GM19043 (cell line): ENCODE data around the gene DMD.

ENCODE experiments used
- ATAC-seq: cut with Tn5 transposase; IDR thresholded peaks from one replicate; pipeline ENCODE4 v1.9.1; 2021; ENCODE audit warnings: low read depth; ENCODE audit not compliant: unreplicated experiment

The DMD gene

GRCh38 chrX:31227250-31227649, 1984.1 kb downstream of the DMD start:
- no peak for ATAC-seq

- no peak for ATAC-seq
Measured at GRCh38 chrX:31225819-31226218, 1985.5 kb downstream of the DMD start.

GRCh38 chrX:31224381-31225012, 1986.9 kb downstream of the DMD start:
- ATAC-seq: no peak

- ATAC-seq: peak; percentile 60
Measured at GRCh38 chrX:31223817-31224216, 1987.5 kb downstream of the DMD start.

- no peak for ATAC-seq
Measured at GRCh38 chrX:31222946-31223345, 1988.4 kb downstream of the DMD start.

GRCh38 chrX:31219174-31219573, 1992.2 kb downstream of the DMD start:
- ATAC-seq: no peak

GRCh38 chrX:31217084-31217483, 1994.3 kb downstream of the DMD start:
- ATAC-seq: no peak

- no peak for ATAC-seq
Measured at GRCh38 chrX:31215277-31215815, 1996.0 kb downstream of the DMD start.

GRCh38 chrX:31213941-31214340, 1997.4 kb downstream of the DMD start:
- ATAC-seq: no peak

GRCh38 chrX:31212856-31213748, 1998.2 kb downstream of the DMD start:
- no peak for ATAC-seq

GRCh38 chrX:31209005-31209628, 2002.2 kb downstream of the DMD start:
- no peak for ATAC-seq

- no peak for ATAC-seq
Measured at GRCh38 chrX:31201503-31201902, 2009.8 kb downstream of the DMD start.

GRCh38 chrX:31200430-31200829, 2010.9 kb downstream of the DMD start:
- no peak for ATAC-seq

GRCh38 chrX:31199840-31200114, 2011.6 kb downstream of the DMD start:
- no peak for ATAC-seq

- no peak for ATAC-seq
Measured at GRCh38 chrX:31199056-31199839, 2012.1 kb downstream of the DMD start.

- ATAC-seq: no peak
Measured at GRCh38 chrX:31190221-31190975, 2021.0 kb downstream of the DMD start.

- ATAC-seq: no peak
Measured at GRCh38 chrX:31186693-31187338, 2024.5 kb downstream of the DMD start.

GRCh38 chrX:31185884-31186283, 2025.5 kb downstream of the DMD start:
- no peak for ATAC-seq

- ATAC-seq: no peak
Measured at GRCh38 chrX:31181377-31182000, 2029.9 kb downstream of the DMD start.
